IPS DF 4.7 (cell line): ENCODE data around the gene TBC1D2B.

ENCODE experiments used
- DNase-seq: peaks from one replicate; pipeline ENCODE4 v3.0.0-alpha.2; 2013; ENCODE audit warnings: low spot score; ENCODE audit errors: extremely low read depth

The TBC1D2B gene

DNA sequence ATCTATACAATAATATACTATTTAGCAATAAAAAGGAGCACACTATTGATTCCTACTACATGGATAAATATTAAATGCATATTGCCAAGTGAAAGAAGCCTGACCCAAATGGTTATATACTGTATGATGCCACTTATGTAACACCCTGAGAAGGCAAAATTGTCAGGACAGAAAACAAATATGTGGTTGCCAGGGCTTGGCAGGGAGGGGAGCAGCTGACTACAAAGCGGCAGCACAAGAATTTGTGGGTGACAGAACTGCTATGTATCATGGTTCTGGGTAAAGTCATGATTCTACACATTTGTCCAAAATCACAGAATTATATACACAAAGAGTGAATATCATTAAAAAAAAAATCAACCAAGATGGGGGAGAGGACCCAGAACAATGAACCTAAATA, 22.5 kb downstream of the TBC1D2B start:
- DNase-seq = no peak

DNA sequence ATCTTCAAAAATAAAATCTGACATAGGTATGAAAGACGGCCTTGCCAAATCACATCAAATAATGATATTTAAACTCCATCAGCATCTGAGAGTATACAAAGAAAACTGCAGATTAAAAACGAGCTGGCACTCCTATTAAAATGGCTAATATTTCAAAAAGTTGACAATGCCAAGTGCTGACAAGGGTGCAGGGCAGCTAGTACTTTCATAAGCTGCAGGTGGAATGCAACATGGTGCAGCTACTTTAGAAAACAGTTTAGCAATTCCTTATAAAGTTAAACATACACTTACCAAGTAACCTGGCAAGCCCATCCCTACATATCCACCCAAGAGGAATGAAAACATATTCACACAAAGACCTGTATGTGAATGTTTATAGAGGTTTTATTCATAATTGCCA, 23.0 kb downstream of the TBC1D2B start:
- DNase-seq = no peak

DNA sequence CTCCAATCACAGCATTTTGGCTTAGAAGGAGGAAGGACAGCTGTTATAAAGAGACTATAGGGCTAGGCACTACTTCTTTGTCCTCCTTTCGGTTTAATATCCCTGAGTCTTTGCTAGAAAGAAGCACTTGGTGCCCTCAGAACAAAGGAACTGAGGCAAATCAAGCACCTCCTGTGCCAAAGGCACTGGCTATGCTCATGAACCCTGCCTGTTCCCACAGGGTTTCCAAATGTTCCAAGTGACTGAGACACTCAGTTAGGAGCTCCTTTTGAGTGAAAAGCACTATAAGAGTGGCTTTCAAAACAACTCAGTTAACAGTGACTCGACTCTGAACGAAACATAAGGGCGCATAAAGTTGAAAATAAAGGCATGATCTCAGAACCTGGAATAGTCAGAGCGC, 25.0 kb downstream of the TBC1D2B start:
- DNase-seq = no peak

DNA sequence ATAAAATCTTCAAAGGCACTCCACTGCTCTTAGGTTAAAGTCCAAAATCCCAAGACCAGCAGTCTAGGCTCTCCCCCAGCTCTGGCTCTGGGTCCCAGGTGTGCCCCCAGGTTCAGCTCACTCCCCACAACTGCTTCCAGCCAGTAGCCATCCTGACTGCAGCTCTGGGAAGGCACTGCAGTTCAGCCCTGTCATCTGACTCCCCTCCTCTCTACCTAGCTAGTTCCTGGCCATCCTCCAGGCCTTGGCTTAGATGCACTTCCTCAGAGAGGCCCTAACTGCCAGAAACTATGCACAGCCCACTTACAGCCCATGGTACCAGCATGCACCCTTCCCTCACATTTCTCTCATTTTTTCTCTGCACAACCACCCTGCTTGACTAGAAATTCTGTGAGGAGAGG, 25.5 kb downstream of the TBC1D2B start:
- DNase-seq = no peak

DNA sequence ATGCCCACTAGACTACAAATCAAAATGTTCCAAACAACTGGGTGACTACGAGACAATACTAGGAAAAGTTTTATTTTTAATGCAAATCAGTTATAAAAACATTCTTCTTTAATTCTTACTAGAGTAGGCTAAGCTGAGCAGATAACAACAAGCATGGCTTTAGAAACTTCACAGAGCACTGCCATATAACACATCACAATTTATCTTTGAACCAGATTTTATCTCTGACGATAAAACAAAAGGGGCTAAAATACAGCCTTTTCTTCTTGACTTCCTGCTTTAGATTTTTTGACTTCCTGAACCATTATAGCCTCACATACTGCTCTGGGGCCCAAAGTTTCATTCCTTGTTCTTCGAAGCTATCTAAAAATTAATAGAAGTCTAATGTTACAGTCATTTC, 25.9 kb downstream of the TBC1D2B start:
- no peak for DNase-seq

DNA sequence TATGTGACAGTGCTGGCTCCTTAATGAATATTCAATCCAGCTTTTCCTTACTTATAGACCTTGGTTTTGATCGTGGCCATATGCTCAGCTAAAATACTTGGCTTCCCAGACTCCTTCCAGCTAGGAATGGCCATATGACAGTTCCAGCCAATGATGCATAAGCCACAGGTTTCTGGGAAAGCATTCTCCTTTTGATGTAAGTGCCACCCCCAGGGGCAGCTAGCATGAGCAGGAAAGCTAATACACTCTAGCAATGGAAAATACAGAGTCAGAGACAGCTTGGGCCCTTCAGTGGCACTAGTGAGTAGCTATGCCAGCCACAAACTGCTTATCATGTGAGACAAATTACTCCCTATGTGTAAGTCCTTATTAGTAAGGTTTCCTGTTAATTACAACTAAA, 26.7 kb downstream of the TBC1D2B start:
- no peak for DNase-seq

DNA sequence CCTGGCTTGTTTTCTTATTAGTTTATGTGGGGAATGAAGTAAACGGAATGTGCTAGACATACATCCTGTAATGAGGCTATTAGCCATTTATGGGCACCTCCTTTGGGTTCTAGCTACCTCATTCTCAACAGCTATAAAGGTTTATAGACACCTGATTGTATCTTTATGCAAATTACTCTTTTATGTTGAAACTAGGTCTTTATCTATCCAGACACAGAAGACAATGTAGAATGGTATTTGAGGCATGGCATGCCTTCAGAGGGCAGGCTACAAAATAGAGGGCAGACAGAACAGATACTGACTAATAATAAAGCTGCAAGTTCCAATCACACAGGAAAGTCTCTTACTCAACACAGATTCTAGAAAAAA, 27.1 kb downstream of the TBC1D2B start:
- no peak for DNase-seq

DNA sequence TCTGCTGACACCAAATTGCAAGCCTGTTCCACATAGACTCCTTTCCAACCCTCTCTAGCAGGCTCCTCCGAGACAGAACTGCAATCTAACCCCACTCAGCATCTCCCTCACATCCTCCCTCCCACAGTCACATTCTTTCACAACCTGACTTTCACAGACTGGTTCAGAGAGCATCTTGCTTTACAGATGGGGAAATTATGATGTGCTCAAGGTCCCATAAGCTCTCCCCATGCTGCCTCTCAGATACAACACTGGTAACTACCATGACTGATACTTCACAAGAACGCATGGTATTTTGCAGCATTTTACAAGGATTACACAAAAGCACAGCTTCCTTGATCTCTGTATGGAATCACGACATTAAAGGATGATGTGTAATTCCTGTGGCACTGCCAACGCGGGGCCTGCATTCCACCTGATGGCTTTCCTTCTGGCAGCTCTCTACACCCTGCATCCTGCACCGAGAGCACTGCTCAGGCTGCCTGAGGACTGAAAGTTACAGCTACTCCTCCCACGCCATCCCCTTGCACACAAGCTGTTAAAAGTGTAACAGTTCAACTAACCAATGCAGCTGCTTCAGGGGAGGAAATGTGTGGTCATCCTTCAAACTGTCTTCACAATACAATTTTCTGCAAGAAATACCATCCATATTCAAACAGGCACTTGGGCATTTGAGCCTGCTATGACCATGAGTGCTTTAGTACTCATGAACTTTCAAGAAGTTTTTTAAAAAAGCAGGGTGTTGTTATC, 27.6 kb downstream of the TBC1D2B start:
- no peak for DNase-seq

DNA sequence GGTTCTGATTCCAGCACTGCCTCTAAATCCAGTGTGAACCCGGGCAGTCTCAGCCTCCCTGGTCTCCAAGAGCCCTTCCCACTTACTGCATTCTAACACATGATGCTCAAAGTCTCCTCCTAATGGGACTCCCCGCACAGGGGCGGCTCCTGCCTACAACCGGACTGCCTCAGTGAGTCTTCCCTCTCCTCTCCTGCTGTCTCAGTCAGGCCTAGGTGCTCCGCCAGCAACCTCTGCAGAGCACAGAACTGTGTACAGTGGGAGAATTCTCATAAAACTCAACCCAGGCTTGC, 28.9 kb downstream of the TBC1D2B start:
- no peak for DNase-seq

DNA sequence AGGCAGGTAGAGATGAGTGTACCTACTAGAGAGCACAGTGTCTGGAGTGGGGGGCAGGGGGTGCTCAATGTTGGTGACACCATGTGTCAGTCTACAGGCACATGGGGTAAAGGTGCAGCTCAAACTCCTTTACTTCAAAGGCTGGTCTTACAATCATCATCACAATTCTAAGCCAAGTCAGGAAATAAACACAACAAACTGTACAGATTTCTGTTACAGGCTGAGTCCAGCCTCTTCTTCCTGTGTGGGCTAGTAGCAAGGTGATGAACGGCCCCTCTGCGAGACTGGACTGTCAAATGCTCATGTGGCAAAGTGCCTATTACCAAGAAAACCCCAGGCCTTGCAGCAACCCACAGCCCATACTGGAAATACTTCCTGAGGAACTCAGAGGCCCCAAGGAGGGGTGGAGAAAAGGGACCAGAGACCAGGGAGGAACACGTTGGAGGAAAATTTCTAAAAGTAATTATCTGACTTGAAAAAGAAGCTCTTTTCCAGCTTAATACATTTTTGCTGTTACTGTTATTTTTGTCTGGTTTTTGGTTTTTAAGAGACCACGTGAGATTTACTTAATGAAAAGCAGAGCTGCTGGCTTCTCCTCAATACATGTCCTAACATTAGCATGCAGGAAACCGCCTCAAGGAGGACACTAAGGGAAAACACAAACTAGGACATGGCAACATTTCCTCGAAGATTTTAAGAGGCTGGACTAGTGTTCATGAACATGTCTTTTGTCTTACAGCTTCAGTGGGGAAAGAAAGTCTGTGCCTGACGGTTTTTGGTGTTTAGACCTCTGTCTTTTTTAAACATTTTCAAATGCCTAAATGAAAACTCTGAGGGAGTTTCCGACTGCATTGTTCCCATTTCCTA, 29.5 kb downstream of the TBC1D2B start:
- no peak for DNase-seq

DNA sequence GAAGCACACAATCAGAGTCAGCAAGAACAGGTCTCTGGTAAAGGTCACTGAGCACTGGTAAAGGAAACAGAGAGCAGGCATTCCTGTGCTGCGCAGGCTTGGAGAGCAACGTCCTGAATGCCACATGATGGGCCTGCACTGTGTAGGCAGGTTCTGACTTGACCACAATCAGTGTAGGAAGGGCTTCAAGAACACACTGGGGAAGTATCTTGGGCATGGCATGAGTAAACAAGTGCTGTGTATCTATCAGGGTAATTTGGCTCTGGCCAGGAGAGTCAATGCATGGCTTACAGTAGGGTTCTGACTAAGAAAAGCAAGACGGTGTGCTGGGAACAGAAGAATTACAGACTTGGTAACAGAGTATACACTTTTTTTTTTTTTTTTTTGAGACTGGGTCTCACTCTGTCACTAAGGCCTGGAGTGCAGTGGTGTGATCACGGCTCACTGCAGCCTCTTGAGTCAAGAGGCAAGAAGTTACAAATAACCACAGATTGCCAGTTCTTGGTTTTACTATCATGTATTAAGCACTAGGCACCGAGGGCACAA, 30.6 kb downstream of the TBC1D2B start:
- DNase-seq = no peak

DNA sequence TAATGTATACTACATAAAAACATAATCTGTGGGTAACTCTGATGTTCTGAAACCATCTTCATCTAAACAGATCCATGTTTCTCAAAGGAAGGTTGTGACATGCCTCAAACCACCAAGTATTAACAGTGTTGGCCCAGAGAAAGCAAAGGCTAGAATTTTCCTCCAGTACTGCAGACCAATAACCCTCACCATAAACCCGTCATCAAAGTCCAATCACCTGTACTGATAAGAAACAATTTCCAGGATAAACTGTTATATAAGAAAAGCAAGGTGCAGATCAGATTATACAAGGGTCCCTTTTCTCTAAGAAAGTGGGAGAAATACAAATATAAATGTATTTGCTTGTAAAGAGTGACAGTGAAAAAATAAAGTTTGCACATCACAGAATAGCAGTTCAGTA, 32.3 kb downstream of the TBC1D2B start:
- no peak for DNase-seq

DNA sequence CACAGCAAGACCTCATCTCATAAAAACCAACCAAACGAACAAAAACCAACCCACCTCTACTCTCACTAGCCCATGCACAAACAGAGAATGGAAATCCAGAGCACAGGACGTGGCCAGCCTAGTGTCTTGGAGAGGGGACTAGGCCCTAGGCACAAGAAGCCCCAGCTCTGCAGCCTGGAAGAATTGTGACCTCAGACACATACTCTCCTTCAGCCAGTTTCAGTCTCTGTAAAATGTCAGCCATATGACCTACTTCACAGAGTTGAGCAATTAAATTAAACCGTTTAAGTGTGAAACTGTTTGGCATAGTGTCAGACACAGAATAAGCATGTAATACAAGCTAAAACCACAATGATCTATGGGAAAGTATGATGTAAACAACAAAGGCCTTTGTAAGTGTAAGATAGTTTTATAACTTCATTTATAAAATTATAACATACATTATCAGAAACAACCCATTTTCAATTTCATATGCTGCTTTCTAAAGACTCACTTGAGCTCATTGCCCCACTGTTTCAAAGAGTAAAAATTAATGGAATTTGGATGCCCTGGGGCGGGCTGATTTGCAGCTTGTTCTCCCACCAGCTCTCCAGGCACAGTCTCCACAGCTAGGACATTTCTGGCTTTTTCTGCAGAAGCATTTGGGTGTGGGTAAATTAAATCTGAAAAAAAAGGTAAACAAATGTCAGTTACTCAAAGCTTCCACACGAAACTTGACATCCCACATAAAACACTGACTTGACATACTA, 32.9 kb downstream of the TBC1D2B start:
- DNase-seq = no peak

DNA sequence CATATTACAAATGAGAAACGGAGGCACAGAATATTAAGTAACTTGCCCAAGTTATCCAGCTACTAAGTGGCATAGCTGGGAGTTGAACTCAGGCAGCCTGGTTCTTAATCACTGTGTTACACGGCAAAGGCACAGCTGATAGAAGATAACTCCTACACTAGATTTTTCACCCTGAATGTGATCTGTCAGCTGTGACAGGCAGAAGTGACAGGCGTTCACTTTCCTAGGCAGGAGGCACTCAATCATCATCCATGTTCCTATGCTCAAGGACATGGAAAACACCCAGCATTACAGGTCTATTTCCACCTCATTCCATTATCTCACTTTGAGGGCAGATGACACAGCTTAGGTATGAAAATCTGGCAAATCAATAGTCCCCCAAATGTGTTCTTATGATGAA, 35.6 kb downstream of the TBC1D2B start:
- no peak for DNase-seq

DNA sequence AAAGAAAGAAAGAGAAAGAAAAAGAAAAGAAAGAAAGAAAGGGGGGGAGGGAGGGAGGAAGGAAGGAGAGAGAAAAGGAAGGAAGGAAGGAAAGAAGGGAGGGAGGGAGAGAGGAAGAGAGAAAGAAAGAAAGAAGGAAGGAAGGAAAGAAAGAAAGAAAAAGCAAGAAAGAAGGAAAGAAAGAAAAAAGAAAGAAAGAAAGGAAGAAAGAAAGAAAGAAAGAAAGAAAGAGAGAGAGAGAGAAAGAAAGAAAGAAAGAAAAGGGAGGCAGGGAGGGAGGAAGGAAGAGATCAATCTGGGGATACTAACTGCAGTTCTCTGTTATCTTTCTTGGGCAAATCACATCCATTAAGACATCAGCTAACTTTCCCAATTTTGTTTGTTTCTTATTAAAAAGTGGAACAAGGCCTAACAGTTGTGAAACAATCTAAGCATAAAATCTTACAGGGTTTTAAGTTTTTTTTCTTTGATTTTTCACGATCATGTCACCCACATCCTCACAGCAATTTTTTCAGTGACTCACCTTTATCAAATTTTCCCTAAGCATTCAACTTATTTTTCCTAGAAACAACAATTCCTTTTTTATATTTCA, 36.8 kb downstream of the TBC1D2B start:
- DNase-seq = no peak

DNA sequence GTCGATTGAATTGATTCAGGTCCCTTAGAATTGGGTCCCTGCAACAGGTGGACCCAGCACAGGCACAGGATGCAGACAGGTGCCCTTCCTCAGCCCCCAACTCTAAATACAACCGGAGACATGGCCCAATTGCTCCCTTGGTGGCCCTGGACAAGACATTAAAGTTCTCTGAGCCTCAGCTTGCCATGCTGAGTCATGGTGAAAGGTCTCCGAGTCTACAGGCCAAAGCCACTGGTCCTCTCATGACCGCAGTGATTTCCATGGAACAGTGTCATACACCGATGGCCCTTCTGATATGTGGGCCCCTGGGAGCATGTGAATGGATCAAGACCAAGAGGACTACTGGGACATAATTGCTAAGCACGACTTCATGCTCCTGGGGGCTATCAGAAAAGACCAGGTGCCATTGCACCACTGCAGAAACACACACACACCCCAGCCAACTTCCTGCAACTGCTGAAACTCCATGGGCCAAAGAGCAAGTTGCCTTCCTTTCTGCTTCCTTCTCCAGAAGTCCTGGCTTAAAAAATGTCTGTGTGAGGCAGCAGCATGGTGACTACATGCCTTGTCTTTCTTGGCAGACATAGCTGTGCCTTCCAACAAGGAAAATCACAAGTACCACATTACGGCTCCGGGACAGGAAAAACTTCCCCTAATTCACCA, 38.8 kb downstream of the TBC1D2B start:
- no peak for DNase-seq

DNA sequence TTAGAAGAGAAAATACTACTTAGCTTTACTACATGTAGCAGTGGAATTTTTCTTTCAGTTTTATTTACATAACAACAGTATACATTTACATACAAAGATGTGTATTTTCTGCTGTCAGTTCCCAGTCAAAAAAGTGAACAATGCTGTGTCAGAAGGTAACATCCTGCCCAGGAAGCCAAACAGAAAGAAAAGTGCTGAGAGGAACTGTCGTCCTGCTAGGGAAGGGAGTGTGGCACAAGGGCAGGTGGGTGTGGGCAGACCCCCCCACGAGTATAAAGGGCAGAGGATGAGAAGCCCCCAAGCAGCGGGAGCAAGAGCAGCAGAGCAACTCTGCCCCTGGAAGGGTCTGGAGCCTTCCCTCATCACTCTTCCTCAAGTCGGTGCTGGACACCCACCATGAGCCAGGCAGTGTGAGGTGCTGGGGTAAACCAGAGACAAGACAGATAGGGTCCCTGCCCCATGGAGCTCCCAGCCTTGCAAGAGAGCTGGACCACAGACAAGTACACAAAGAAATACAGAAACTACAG, 39.7 kb downstream of the TBC1D2B start:
- DNase-seq = no peak

DNA sequence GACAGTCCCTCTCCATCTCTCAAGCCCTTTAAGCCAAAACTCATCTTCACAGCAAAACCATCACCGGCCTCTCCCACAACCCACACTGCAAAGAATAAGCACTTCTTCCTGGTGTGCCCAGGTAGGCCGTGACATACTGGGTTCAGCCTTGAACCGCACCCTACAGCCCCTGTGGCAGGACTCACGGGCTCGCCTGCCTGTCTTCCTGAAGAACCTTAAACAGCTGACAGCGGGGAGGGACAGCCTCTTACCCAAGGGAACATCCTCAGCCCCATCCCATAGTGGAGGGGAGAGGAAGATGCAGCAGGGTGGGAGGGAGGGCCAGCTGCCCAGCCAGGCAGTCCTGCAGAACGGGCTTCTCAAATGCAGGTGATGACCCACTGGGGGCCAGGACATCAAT, 40.2 kb downstream of the TBC1D2B start:
- no peak for DNase-seq

DNA sequence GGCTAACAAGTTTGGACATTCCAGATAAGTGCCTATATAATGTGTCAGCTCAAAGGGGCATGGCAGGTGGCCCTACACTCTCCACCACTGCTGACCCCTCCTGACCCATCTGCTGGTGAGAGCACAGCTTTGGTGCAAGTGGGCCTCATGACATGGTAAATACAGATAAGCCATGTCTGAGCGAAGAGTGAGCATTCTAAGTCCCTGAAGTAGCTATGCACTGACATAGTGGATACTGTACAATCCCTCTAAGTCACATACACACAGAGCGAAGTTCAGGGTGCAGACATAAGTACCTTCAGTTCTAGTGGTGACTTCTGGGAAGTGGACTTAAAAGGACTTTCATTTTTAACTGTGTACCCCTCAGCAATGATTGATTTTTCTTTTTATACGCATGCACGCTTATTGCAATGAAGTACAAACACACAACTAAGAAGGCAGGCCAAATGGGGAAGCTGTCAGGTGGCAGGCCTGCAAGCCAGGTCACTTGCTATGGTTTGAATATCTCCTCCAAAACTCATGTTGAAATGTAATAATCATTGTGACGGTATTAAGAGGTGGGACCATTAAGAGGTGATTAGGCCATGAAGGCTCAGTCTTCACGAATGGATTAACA, 41.5 kb downstream of the TBC1D2B start:
- no peak for DNase-seq

DNA sequence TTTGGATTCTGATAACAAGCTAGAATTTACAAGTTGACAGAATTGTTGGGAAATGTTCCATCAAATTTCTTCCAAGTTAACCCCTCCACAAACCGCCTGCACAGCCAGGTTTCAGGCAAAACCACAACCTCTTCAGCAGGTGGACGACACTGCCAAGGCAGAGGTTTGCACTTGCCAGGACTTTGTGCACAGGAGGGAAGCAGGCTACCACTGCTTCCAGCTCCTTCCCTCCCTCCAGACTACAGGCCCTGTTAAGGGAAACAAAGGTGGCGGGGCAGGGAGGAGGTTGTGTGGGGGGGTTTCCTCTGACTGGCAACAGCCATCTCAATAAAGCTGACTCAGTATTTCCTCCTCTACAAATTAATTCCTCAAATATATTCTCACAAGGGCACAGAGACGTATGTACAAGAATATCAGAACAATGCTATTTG, 42.2 kb downstream of the TBC1D2B start:
- DNase-seq = no peak
